Activated B cell treated with CpG ODN at 0.5 μM for 24 hours (primary cell): ENCODE data around the gene TRPC4. TPM values are rescaled to one million over a fixed set of nuclear protein-coding genes. Genes with fewer than 3 reads are reported as not detected.

Experiments
- ATAC-seq: fragments of 200-7000 bp; cut with Tn5 transposase; one replicate; pipeline ENCODE4 v1.10.0; 2021; ENCODE audit warnings: low read depth, mild to moderate bottlenecking, moderate library complexity
- CTCF ChIA-PET: fragments of 350-600 bp; sonication (Branson Sonifier 250); formaldehyde crosslinking; loops from one replicate; lab custom pipeline; 2021; ENCODE audit warnings: antibody characterized with exemption; lab: Charles Lee
- POLR2A ChIA-PET: fragments of 350-600 bp; sonication (Branson Sonifier 250); formaldehyde crosslinking; loops from one replicate; lab custom pipeline; 2021; ENCODE audit warnings: antibody characterized with exemption; lab: Charles Lee
- DNase-seq: peaks from one replicate; pipeline ENCODE4 v3.0.0; 2022
- H3K27ac Mint-ChIP-seq: one replicate; pipeline ENCODE4 v1.8.0; 2020; ENCODE audit warnings: mixed read lengths
- H3K27me3 Mint-ChIP-seq: one replicate; pipeline ENCODE4 v1.8.0; 2021; ENCODE audit warnings: mixed read lengths
- H3K36me3 Mint-ChIP-seq: one replicate; pipeline ENCODE4 v1.8.0; 2021; ENCODE audit warnings: low read depth, mixed read lengths
- H3K4me1 Mint-ChIP-seq: one replicate; pipeline ENCODE4 v1.8.0; 2021; ENCODE audit warnings: mixed read lengths
- H3K4me3 Mint-ChIP-seq: one replicate; pipeline ENCODE4 v1.8.0; 2020; ENCODE audit warnings: mild to moderate bottlenecking, mixed read lengths
- H3K9me3 Mint-ChIP-seq: one replicate; pipeline ENCODE4 v1.8.0; 2020; ENCODE audit warnings: mixed read lengths
- CTCF ChIP-seq: fragments of 200-600 bp; IDR thresholded peaks from one replicate; pipeline ENCODE4 v1.8.0; 2022; ENCODE audit warnings: antibody characterized with exemption, mild to moderate bottlenecking
- intact Hi-C: fragments of 100-400 bp; cut with micrococcal nuclease; formaldehyde crosslinking; loops from one replicate; pipeline ENCODE4 v1.15.1; 2024
- total RNA-seq: library from RNA; stranded (reverse); gene quantifications from 2 replicates; pipeline ENCODE4 v1.2.3, GENCODE V29; 2022

TRPC4 gene
- total RNA-seq, 1 donor from 2014 or later, result not detected

GRCh38 chr13:37863708-37864107 is 5.9 kb downstream of the TRPC4 start:
- POLR2A ChIA-PET, result no interaction called here
- intact Hi-C loops, result no loop called here
- H3K27me3 Mint-ChIP-seq, result peaks cover 2% of the 10 kb centered on the region

GRCh38 chr13:37835392-37835791 is 34.2 kb downstream of the TRPC4 start:
- TF ChIP-seq CTCF, result no peak
- intact Hi-C loops, result no loop called here
- H3K4me3 Mint-ChIP-seq, result no peak overlapping the region
- H3K4me1 Mint-ChIP-seq, result no peaks in the 10 kb centered on the region
- DNase-seq (no peak), ATAC-seq (no peak)
- CTCF ChIA-PET, result no interaction called here
- POLR2A ChIA-PET, result no interaction called here
- no peak overlapping the region for H3K27ac Mint-ChIP-seq
- no peaks in the 10 kb centered on the region for H3K27me3 Mint-ChIP-seq
- H3K36me3 Mint-ChIP-seq, result no peaks in the 10 kb centered on the region
- peaks cover 6% of the 10 kb centered on the region for H3K9me3 Mint-ChIP-seq

More at GRCh38 chr13:37863708-37864107, 5.9 kb downstream of the TRPC4 start:
- TF ChIP-seq CTCF, result no peak
- ATAC-seq (no peak), DNase-seq (no peak)
- H3K4me1 Mint-ChIP-seq, result no peaks in the 10 kb centered on the region
- no peaks in the 10 kb centered on the region for H3K36me3 Mint-ChIP-seq
- H3K4me3 Mint-ChIP-seq, result no peak overlapping the region
- CTCF ChIA-PET, result no interaction called here
- no peaks in the 10 kb centered on the region for H3K9me3 Mint-ChIP-seq
- no peak overlapping the region for H3K27ac Mint-ChIP-seq

DNA sequence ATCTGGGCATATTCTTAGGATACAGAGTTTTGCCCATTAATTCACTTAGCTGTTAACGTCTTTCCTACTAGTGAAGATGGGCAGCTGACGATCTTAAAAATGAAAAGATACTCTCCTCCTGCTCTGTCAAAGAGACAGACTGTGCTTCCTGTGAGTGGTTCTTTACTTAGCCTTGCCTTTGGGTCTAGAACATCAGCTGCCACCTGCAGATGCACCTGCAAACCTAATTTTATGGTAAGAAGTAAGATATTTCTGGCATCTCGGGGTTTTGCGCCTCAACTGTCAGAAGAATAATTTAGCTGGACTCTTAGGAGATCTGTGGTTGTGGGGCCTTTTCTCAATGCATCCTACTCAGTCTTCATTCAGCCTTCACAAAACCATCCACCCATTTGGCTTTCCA is 36.2 kb downstream of the TRPC4 start:
- no peak for DNase-seq
- H3K4me1 Mint-ChIP-seq, result no peaks in the 10 kb centered on the region
- H3K27ac Mint-ChIP-seq, result no peak overlapping the region
- H3K4me3 Mint-ChIP-seq, result no peak overlapping the region
- H3K27me3 Mint-ChIP-seq, result no peaks in the 10 kb centered on the region
- peaks cover 9% of the 10 kb centered on the region for H3K9me3 Mint-ChIP-seq
- ATAC-seq, result no peak
- no peaks in the 10 kb centered on the region for H3K36me3 Mint-ChIP-seq
- intact Hi-C loops, result no loop called here
- no peak for TF ChIP-seq CTCF
- ChIA-PET CTCF (no interaction called here), POLR2A (no interaction called here)

DNA sequence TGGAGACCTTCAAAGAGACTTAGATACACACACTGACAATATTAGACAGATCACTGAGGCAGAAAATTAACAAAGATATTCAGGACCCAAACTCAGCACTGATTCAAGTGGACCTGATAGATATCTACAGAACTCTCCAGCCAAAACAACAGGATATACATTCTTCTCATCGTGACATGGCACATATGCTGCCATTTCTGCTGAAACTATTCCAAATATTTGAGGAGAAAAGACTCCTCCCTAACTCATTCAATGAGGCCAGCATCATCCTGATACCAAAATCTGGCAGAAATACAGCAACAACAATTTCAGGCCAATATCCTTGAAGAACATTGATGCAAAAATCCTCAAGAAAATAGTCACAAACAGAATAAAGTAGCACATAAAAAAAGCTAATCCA is 53.3 kb downstream of the TRPC4 start:
- intact Hi-C loops, result no loop called here
- DNase-seq (no peak), ATAC-seq (no peak)
- TF ChIP-seq CTCF, result no peak
- H3K9me3 Mint-ChIP-seq, result peaks cover 36% of the 10 kb centered on the region
- no peaks in the 10 kb centered on the region for H3K27me3 Mint-ChIP-seq
- H3K4me1 Mint-ChIP-seq, result no peaks in the 10 kb centered on the region
- no peak overlapping the region for H3K4me3 Mint-ChIP-seq
- no peaks in the 10 kb centered on the region for H3K36me3 Mint-ChIP-seq
- H3K27ac Mint-ChIP-seq, result no peak overlapping the region
- ChIA-PET POLR2A (no interaction called here), CTCF (no interaction called here)

DNA sequence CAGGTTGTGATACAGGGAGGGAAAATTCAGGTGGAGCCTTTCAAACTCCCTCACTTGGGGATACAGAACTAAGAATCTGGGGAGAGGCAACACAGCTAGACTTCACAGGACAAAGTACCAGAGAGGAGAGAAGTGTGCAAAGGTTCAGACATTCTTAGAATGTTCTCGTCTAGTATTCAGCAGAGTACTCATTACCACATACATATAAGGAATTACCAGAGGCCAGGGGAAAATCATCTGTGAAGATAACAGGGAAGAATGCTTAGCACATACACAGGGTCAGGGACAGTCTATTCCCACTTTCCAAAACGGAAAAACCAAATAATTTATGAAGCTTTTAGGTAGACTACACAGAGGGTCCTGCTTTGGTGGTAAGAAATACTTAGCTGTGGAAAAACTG is 58.1 kb downstream of the TRPC4 start:
- H3K36me3 Mint-ChIP-seq, result no peaks in the 10 kb centered on the region
- no peak overlapping the region for H3K4me3 Mint-ChIP-seq
- POLR2A ChIA-PET, result no interaction called here
- H3K27ac Mint-ChIP-seq, result no peak overlapping the region
- CTCF ChIA-PET, result no interaction called here
- peaks cover 8% of the 10 kb centered on the region for H3K9me3 Mint-ChIP-seq
- ATAC-seq (no peak), DNase-seq (no peak)
- H3K27me3 Mint-ChIP-seq, result no peaks in the 10 kb centered on the region
- H3K4me1 Mint-ChIP-seq, result no peaks in the 10 kb centered on the region
- intact Hi-C loops, result no loop called here
- TF ChIP-seq CTCF, result no peak
